ENCODE data around the gene AVEN. TPM values are rescaled to one million over a fixed set of nuclear protein-coding genes. Genes with fewer than 3 reads are reported as not detected.
A peak's percentile ranks its signal among the peaks of the same experiment; 100 is the strongest.

Gene AVEN
- total and polyA plus RNA-seq, 2 experiments from 2014 or later = 7.7 to 10.3 TPM

GRCh38 chr15:33846142-33846541, 192.9 kb downstream of the AVEN start:
- H3K9me2 ChIP-seq (ENCODE audit: insufficient read depth) = peaks cover 32% of the 10 kb centered on the region
- no peak overlapping the region for H3K4me2 ChIP-seq
- H3K4me1 ChIP-seq (ENCODE audit: insufficient read depth) = peaks cover 28% of the 10 kb centered on the region
- no peaks in the 10 kb centered on the region for H3F3A ChIP-seq (replicated peaks; ENCODE audit: low read depth)
- Mint-ChIP-seq H3K4me1 (peaks cover 27% of the 10 kb centered on the region), H3K36me3 (ENCODE audit: low read depth) (peaks cover 5% of the 10 kb centered on the region; the same call in 1 of the 3 replicates), H3K9me3 (no peaks in the 10 kb centered on the region), H3K27me3 (ENCODE audit: insufficient read depth, low read depth, poor library complexity) (peaks cover 9% of the 10 kb centered on the region), H3K4me3 (no peak overlapping the region), H3K27ac (no peak overlapping the region; the same call in 1 of the 2 replicates)
- no peaks in the 10 kb centered on the region for H3K79me2 ChIP-seq (replicated peaks; ENCODE audit: insufficient read depth)
- H3K27me3 ChIP-seq (ENCODE audit: insufficient read depth) = no peaks in the 10 kb centered on the region
- TF ChIP-seq STAT1 (IDR thresholded peaks at IDR 0.05; ENCODE audit: unreplicated experiment) (no peak), ETS1 (IDR thresholded peaks at IDR 0.05) (no peak)
- DNase-seq (ENCODE audit: low spot score) (no peak), ATAC-seq (no peak)
- H4K20me1 ChIP-seq (replicated peaks; ENCODE audit: insufficient read depth) = no peaks in the 10 kb centered on the region
- no peak overlapping the region for H3K27ac ChIP-seq (ENCODE audit: low read depth)
- no peaks in the 10 kb centered on the region for H3K36me3 ChIP-seq (ENCODE audit: insufficient read depth)
- H2AFZ ChIP-seq = no peak overlapping the region
- no peak overlapping the region for H3K4me3 ChIP-seq

GRCh38 chr15:33844597-33844996, 194.4 kb downstream of the AVEN start:
- Histone ChIP-seq H3K27me3 (ENCODE audit: insufficient read depth) (no peaks in the 10 kb centered on the region), H3F3A (replicated peaks; ENCODE audit: low read depth) (no peaks in the 10 kb centered on the region), H3K36me3 (ENCODE audit: insufficient read depth) (no peaks in the 10 kb centered on the region), H3K4me3 (no peak overlapping the region), H2AFZ (no peak overlapping the region; the same call in 1 of the 2 replicates), H3K4me2 (peak overlapping the region; percentile 59; the same call in 1 of the 2 replicates), H3K4me1 (ENCODE audit: insufficient read depth) (peaks cover 28% of the 10 kb centered on the region), H3K27ac (ENCODE audit: low read depth) (no peak overlapping the region), H4K20me1 (replicated peaks; ENCODE audit: insufficient read depth) (no peaks in the 10 kb centered on the region), H3K79me2 (replicated peaks; ENCODE audit: insufficient read depth) (no peaks in the 10 kb centered on the region), H3K9me2 (ENCODE audit: insufficient read depth) (peaks cover 35% of the 10 kb centered on the region)
- H3K27me3 Mint-ChIP-seq (ENCODE audit: insufficient read depth, low read depth, poor library complexity) = peaks cover 11% of the 10 kb centered on the region
- no peak overlapping the region for H3K27ac Mint-ChIP-seq
- H3K4me1 Mint-ChIP-seq = peaks cover 27% of the 10 kb centered on the region
- no peaks in the 10 kb centered on the region for H3K9me3 Mint-ChIP-seq
- no peak for DNase-seq (ENCODE audit: low spot score)
- TF ChIP-seq STAT1 (IDR thresholded peaks at IDR 0.05; ENCODE audit: unreplicated experiment) = no peak
- no peak for TF ChIP-seq EZH2phosphoT487 (IDR thresholded peaks at IDR 0.05; ENCODE audit: unreplicated experiment)
- TF ChIP-seq CREB1 (CRISPR knock-in tag; IDR thresholded peaks at IDR 0.05; ENCODE audit: low read depth) = no peak
- no peak for TF ChIP-seq JUNB (IDR thresholded peaks at IDR 0.05; ENCODE audit: unreplicated experiment)
- TF ChIP-seq ZNF331 (CRISPR knock-in tag; IDR thresholded peaks at IDR 0.05; ENCODE audit: low read depth) = no peak
- no peak for TF ChIP-seq ZNF114 (CRISPR knock-in tag; IDR thresholded peaks at IDR 0.05)
- TF ChIP-seq EZH2 (IDR thresholded peaks at IDR 0.05; ENCODE audit: low read depth, unreplicated experiment) = no peak
- TF ChIP-seq REST (IDR thresholded peaks at IDR 0.05; ENCODE audit: unreplicated experiment) = no peak
- H3K4me3 Mint-ChIP-seq = no peak overlapping the region; the same call in 2 of the 3 replicates
- peaks cover 5% of the 10 kb centered on the region; the same call in 1 of the 3 replicates for H3K36me3 Mint-ChIP-seq (ENCODE audit: low read depth)
- ATAC-seq = no peak

Data from GM23338 (cell line).